K562 (cell line): Measurements from ENCODE around the gene GPR37L1. TPM values are rescaled to one million over a fixed set of nuclear protein-coding genes. Genes with fewer than 3 reads are reported as not detected.

Experiments
- ATAC-seq: fragments of 200-7000 bp; cut with Tn5 transposase; 3 replicates; pipeline ENCODE4 v1.9.1; 2020; ENCODE audit warnings: moderate library complexity
- BruUV-seq: library from RNA; stranded (reverse); fragments of 400-500 nt; replicated peaks from 2 replicates; lab custom pipeline; 2021; lab: Mats Ljungman, UMichigan
- CTCF ChIA-PET: fragments of 300-600 bp; formaldehyde crosslinking; extraction: SDS; loops from one replicate; lab custom pipeline; 2021; ENCODE audit warnings: low intra/inter-chr PET ratio; lab: Yijun Ruan, JAX
- POLR2A ChIA-PET: fragments of 300-600, 350-650 bp; sonication (Branson Sonifier 250); formaldehyde crosslinking; extraction: SDS; loops from one replicate; lab custom pipeline; 2021; ENCODE audit warnings: antibody characterized with exemption, inconsistent platforms; lab: Yijun Ruan, JAX
- DNase-seq, 4 experiments: peaks; one replicate each; pipeline versions ENCODE4 v3.0.0 to v3.0.0-alpha.2; 2011 to 2018; ENCODE audit warnings: low spot score in 3 of 4, mixed read lengths in 3 of 4; ENCODE audit errors: extremely low read depth in 1 of 4
- FAIRE-seq: peaks from 2 replicates; lab custom pipeline; 2011; peaks lifted over from hg19 to GRCh38; lab: Jason Lieb, UNC
- H2AFZ ChIP-seq: 2 replicates; pipeline ENCODE4 v1.6.0; 2011; ENCODE audit warnings: low read depth, low read length, control low read depth, inconsistent platforms
- H3K27ac ChIP-seq: fragments of 200-600 bp; 3 replicates; pipeline ENCODE4 v1.8.0; 2011; ENCODE audit warnings: low read depth, mild to moderate bottlenecking, control low read depth, inconsistent platforms, low read length, moderate library complexity, mixed read lengths; ENCODE audit errors: extremely low read depth
- H3K27me3 ChIP-seq, 2 experiments: fragments of 300-600 bp in 1 of 2; 2 replicates in 1 of 2; 3 replicates in 1 of 2; pipeline versions ENCODE4 v1.6.0 to v1.8.0; 2011; ENCODE audit warnings: inconsistent platforms in 2 of 2, low read length in 2 of 2, mild to moderate bottlenecking in 1 of 2, mixed read lengths in 1 of 2, moderate library complexity in 1 of 2; ENCODE audit not compliant: control insufficient read depth in 2 of 2, insufficient read depth in 2 of 2
- H3K36me3 ChIP-seq: fragments of 300-600 bp; 3 replicates; pipeline ENCODE4 v1.8.0; 2011; ENCODE audit warnings: mild to moderate bottlenecking, low read length, inconsistent platforms; ENCODE audit not compliant: control insufficient read depth, insufficient read depth
- H3K4me1 ChIP-seq, 2 experiments: fragments of 200-600 bp in 1 of 2; replicated peaks in 1 of 2; 2 replicates in 1 of 2; 3 replicates in 1 of 2; pipeline versions ENCODE4 v1.5.1 to v1.8.0; 2011; ENCODE audit warnings: inconsistent platforms in 2 of 2, low read length in 2 of 2, mild to moderate bottlenecking in 1 of 2, mixed read lengths in 1 of 2, moderate library complexity in 1 of 2; ENCODE audit not compliant: control insufficient read depth in 2 of 2, insufficient read depth in 2 of 2
- H3K4me2 ChIP-seq: 2 replicates; pipeline ENCODE4 v1.6.1; 2011; ENCODE audit warnings: low read length, control low read depth, inconsistent platforms, mixed read lengths; ENCODE audit not compliant: insufficient read depth
- H3K4me3 ChIP-seq: fragments of 200-600 bp; sonication (generic), shearing (Covaris generic); 2 replicates; pipeline ENCODE4 v1.5.1; 2016; ENCODE audit warnings: control low read depth, inconsistent platforms
- H3K79me2 ChIP-seq: fragments of 200-600 bp; 3 replicates; pipeline ENCODE4 v1.8.0; 2011; ENCODE audit warnings: low read length, inconsistent platforms; ENCODE audit not compliant: control insufficient read depth, insufficient read depth
- H3K9ac ChIP-seq, 2 experiments: 2 replicates each; pipeline versions ENCODE4 v1.6.0 to v1.6.1; 2011; ENCODE audit warnings: low read depth in 2 of 2, low read length in 2 of 2, control low read depth in 1 of 2, inconsistent platforms in 1 of 2, mild to moderate bottlenecking in 1 of 2, mixed read lengths in 1 of 2; ENCODE audit not compliant: insufficient read depth in 1 of 2
- H3K9me1 ChIP-seq: one replicate; pipeline ENCODE4 v1.6.0; 2011; ENCODE audit warnings: inconsistent platforms, mild to moderate bottlenecking, low read length, moderate library complexity; ENCODE audit not compliant: control insufficient read depth, insufficient read depth
- H3K9me3 ChIP-seq: replicated peaks from 2 replicates; pipeline ENCODE4 v1.5.1; 2011; ENCODE audit warnings: low read depth, low read length, inconsistent platforms; ENCODE audit not compliant: control insufficient read depth, insufficient read depth
- H4K20me1 ChIP-seq: replicated peaks from 2 replicates; pipeline ENCODE4 v1.6.1; 2011; ENCODE audit warnings: low read length, inconsistent platforms, mixed read lengths; ENCODE audit not compliant: control insufficient read depth, insufficient read depth
- ARID3A ChIP-seq: IDR thresholded peaks from 2 replicates; pipeline ENCODE4 v1.6.1; 2012; ENCODE audit warnings: low read depth, low read length, improper control_type of control experiment, borderline replicate concordance
- CTCFL ChIP-seq: IDR thresholded peaks from 2 replicates; pipeline ENCODE4 v1.6.1; 2011; ENCODE audit warnings: borderline replicate concordance, low read depth, mild to moderate bottlenecking, moderate library complexity, low read length; ENCODE audit not compliant: insufficient read depth, poor library complexity, severe bottlenecking
- ELK3 ChIP-seq: fragments of 450-650 bp; formaldehyde crosslinking; IDR thresholded peaks from 2 replicates; pipeline ENCODE4 v1.4.0; 2020; ENCODE audit warnings: mild to moderate bottlenecking
- ILF3 ChIP-seq: fragments of 450-650 bp; IDR thresholded peaks from 2 replicates; pipeline ENCODE4 v1.6.1; 2018; ENCODE audit warnings: antibody characterized with exemption, mild to moderate bottlenecking, moderate library complexity, borderline replicate concordance
- JUN ChIP-seq, 2 experiments: sonication (generic) in 1 of 2; formaldehyde crosslinking in 1 of 2; IDR thresholded peaks; 2 replicates each; pipeline versions ENCODE4 v1.6.1 to v1.8.0; 2012 to 2022; ENCODE audit warnings: borderline replicate concordance in 2 of 2, mild to moderate bottlenecking in 2 of 2, improper control_type of control experiment in 1 of 2, low read depth in 1 of 2, low read length in 1 of 2, missing genetic modification reagents in 1 of 2
- MAX ChIP-seq: sonication (generic); formaldehyde crosslinking; IDR thresholded peaks from 2 replicates; pipeline ENCODE4 v1.9.0; 2022; ENCODE audit warnings: mild to moderate bottlenecking, missing genetic modification reagents
- POLR2A ChIP-seq: fragments of 450-650 bp; conservative IDR thresholded peaks from 2 replicates; pipeline ENCODE4 v1.6.1; 2016
- POLR2AphosphoS2 ChIP-seq: IDR thresholded peaks from 2 replicates; pipeline ENCODE4 v1.6.1; 2012; ENCODE audit warnings: low read length, improper control_type of control experiment
- RBFOX2 ChIP-seq: fragments of 200-400 bp; formaldehyde crosslinking; IDR thresholded peaks from 2 replicates; pipeline ENCODE4 v1.6.1; 2017; ENCODE audit warnings: low read depth, mild to moderate bottlenecking, low read length, moderate library complexity
- RHOXF2B ChIP-seq: fragments of 250-450 bp; sonication (Bioruptor Pico); conservative IDR thresholded peaks from 2 replicates; pipeline ENCODE4 v1.5.1; 2021
- SMAD2 ChIP-seq: fragments of 150-350 bp; IDR thresholded peaks from 2 replicates; pipeline ENCODE4 v1.6.1; 2014; ENCODE audit warnings: low read depth, mild to moderate bottlenecking, low read length
- SREBF1 ChIP-seq: fragments of 150-350 bp; IDR thresholded peaks from 2 replicates; pipeline ENCODE4 v1.6.1; 2014; ENCODE audit warnings: antibody characterized with exemption, low read depth, low read length, borderline replicate concordance
- U2AF1 ChIP-seq: fragments of 200-400 bp; formaldehyde crosslinking; optimal IDR thresholded peaks from 2 replicates; pipeline ENCODE3; 2017; ENCODE audit warnings: mild to moderate bottlenecking, low read depth, low read length, moderate library complexity
- XRCC5 ChIP-seq: fragments of 200-400 bp; formaldehyde crosslinking; IDR thresholded peaks from 2 replicates; pipeline ENCODE4 v1.6.1; 2017; ENCODE audit warnings: low read depth, mild to moderate bottlenecking, low read length
- ZNF239 ChIP-seq: fragments of 250-450 bp; sonication (Bioruptor Pico); IDR thresholded peaks from 2 replicates; pipeline ENCODE4 v1.4.0; 2020; ENCODE audit warnings: mild to moderate bottlenecking
- WGBS: fragments of 100-300 bp; shearing (Covaris generic); methylation state at CpG from one replicate; pipeline ENCODE4 v1.1.6; 2016; ENCODE audit warnings: low coverage, mixed read lengths; ENCODE audit not compliant: insufficient coverage; ENCODE audit errors: missing lambda C conversion rate; 5-methylcytosine and 5-hydroxymethylcytosine counted together
- in situ Hi-C: fragments of 300-500 bp; cut with MboI; formaldehyde crosslinking; loops from 4 replicates; pipeline ENCODE4 v1.15.0; 2018; ENCODE audit warnings: inconsistent platforms, mixed read lengths
- intact Hi-C: fragments of 100-400 bp; cut with micrococcal nuclease; formaldehyde crosslinking; loops from 2 replicates; pipeline ENCODE4 v1.14.2; 2022
- polyA plus RNA-seq, 8 experiments: library from polyadenylated mRNA; depleted of rRNA in 4 of 8; stranded (reverse) in 5 of 8; unstranded in 3 of 8; fragments of >200 nt; fragmentation: Nextera tagmentation in 2 of 8; fragmentation: Illumina TruSeq in 1 of 8; extraction: Ambion mirVana in 2 of 8; extraction: Trizol in 1 of 8; gene quantifications; 2 replicates each; pipeline versions ENCODE4 v1.2.1 to v1.2.3, GENCODE V29; 2011 to 2014; ENCODE audit warnings: inconsistent platforms in 1 of 8, missing spikeins in 1 of 8
- total RNA-seq, 7 experiments: library from RNA; depleted of rRNA in 6 of 7; stranded (reverse); fragments of >200 nt in 6 of 7; fragmentation: Illumina TruSeq in 2 of 7; extraction: Trizol in 2 of 7; gene quantifications; 2 replicates each; pipeline versions ENCODE4 v1.2.1 to v1.2.3, GENCODE V29; 2011 to 2021; ENCODE audit warnings: low replicate concordance in 1 of 7

Gene GPR37L1
- total and polyA plus RNA-seq, 9 of the 15 experiments (the other 6 are each of a cell fraction or from before 2014, with no cell fraction given) = not detected

- FAIRE-seq = no peak
- TF ChIP-seq POLR2A (peak; percentile 33), POLR2AphosphoS2 (no peak), RBFOX2 (0 out of 2 replicates have a peak, but pooled peaks have one; percentile 26), CTCFL (no peak), RHOXF2B (CRISPR knock-in tag) (no peak), ILF3 (no peak), ARID3A (no peak), ELK3 (CRISPR knock-in tag) (no peak), SREBF1 (no peak), ZNF239 (no peak), U2AF1 (no peak), MAX (CRISPR knock-in tag) (no peak), XRCC5 (no peak), JUN (IDR thresholded peaks at IDR 0.05; ENCODE audit: borderline replicate concordance, low read depth, low read length) (no peak), JUN (CRISPR knock-in tag; IDR thresholded peaks at IDR 0.05; ENCODE audit: borderline replicate concordance) (no peak), SMAD2 (no peak)
Measured at GRCh38 chr1:202176949-202177927, 54.5 kb downstream of the GPR37L1 start.

More at GRCh38 chr1:202176949-202177927, 54.5 kb downstream of the GPR37L1 start:
- ChIA-PET POLR2A (interaction anchor here (0.9 to 1.5 kb wide), 4 partner anchors 9 to 152 kb away, joined by 3 to 6 read pairs (median 4); no protein-coding TSS in a partner anchor), CTCF (no interaction called here)
- WGBS = 82% methylated on average over 29 of the region's 29 CpGs
- H3K27me3 ChIP-seq = no peaks in the 10 kb centered on the region
- H3K27ac ChIP-seq = no peak overlapping the region
- peaks cover 6% of the 10 kb centered on the region; the same call in 1 of the 2 replicates for H4K20me1 ChIP-seq
- peak overlapping the region in 1 of 2 experiments; percentile 48; a peak in 1 of 4 replicates for H3K9ac ChIP-seq
- no TSS peak for BruUV-seq
- intact Hi-C loops (no loop called here), in situ Hi-C loops (no loop called here)
- no peak overlapping the region for H3K4me3 ChIP-seq
- H2AFZ ChIP-seq = no peak overlapping the region
- peaks cover 8% of the 10 kb centered on the region; the same call in 1 of the 3 replicates for H3K36me3 ChIP-seq
- H3K4me1 ChIP-seq = peaks cover 0 to 15% of the 10 kb centered on the region in 2 experiments; a peak in 1 of 5 replicates
- ATAC-seq (peak; percentile 30), DNase-seq (no peak)
- peaks cover 3% of the 10 kb centered on the region for H3K9me1 ChIP-seq
- H3K9me3 ChIP-seq = no peaks in the 10 kb centered on the region
- H3K79me2 ChIP-seq = no peaks in the 10 kb centered on the region
- no peak overlapping the region for H3K4me2 ChIP-seq
